CD14-positive monocyte (primary cell): ENCODE results near the gene ARID1B. TPM values are rescaled to one million over a fixed set of nuclear protein-coding genes. Genes with fewer than 3 reads are reported as not detected.

Experiments used
- DNase-seq, 3 donors: peaks; one replicate each; pipeline ENCODE4 v3.0.0-alpha.2; 2011 to 2022
- H2AFZ ChIP-seq: 2 replicates; pipeline ENCODE4 v1.6.0; 2012; ENCODE audit warnings: mild to moderate bottlenecking, low read depth, low read length, inconsistent platforms; ENCODE audit not compliant: insufficient read depth, poor library complexity, severe bottlenecking
- H3K27ac ChIP-seq, 2 donors: 1 replicate in 1 of 2; 2 replicates in 1 of 2; pipeline ENCODE4 v1.5.1; 2012 to 2013; ENCODE audit warnings: low read length in 2 of 2, control low read depth in 1 of 2, inconsistent platforms in 1 of 2, low read depth in 1 of 2, mild to moderate bottlenecking in 1 of 2
- H3K27me3 ChIP-seq, 2 donors: one replicate each; pipeline versions ENCODE4 v1.6.0 to v1.6.1; 2011 to 2013; ENCODE audit warnings: low read length in 2 of 2; ENCODE audit not compliant: control insufficient read depth in 2 of 2, insufficient read depth in 2 of 2
- H3K36me3 ChIP-seq, 2 donors: replicated peaks in 1 of 2; 1 replicate in 1 of 2; 2 replicates in 1 of 2; pipeline versions ENCODE4 v1.5.1 to v1.6.1; 2012 to 2013; ENCODE audit warnings: low read length in 2 of 2, control low read depth in 1 of 2, inconsistent platforms in 1 of 2, mild to moderate bottlenecking in 1 of 2; ENCODE audit not compliant: insufficient read depth in 2 of 2, control insufficient read depth in 1 of 2
- H3K4me1 ChIP-seq, 2 donors: 1 replicate in 1 of 2; 2 replicates in 1 of 2; pipeline versions ENCODE4 v1.5.1 to v1.6.1; 2012 to 2013; ENCODE audit warnings: low read length in 2 of 2, control low read depth in 1 of 2, inconsistent platforms in 1 of 2, mild to moderate bottlenecking in 1 of 2, moderate library complexity in 1 of 2; ENCODE audit not compliant: insufficient read depth in 2 of 2, control insufficient read depth in 1 of 2
- H3K4me2 ChIP-seq: replicated peaks from 2 replicates; pipeline ENCODE3; 2012; ENCODE audit warnings: low read length, moderate library complexity, mild to moderate bottlenecking; ENCODE audit not compliant: poor library complexity, severe bottlenecking; ENCODE audit errors: extremely low read depth
- H3K4me3 ChIP-seq, 3 experiments: fragments of 200-600 bp in 1 of 3; sonication (generic) in 1 of 3; replicated peaks in 1 of 3; 1 replicate in 2 of 3; 2 replicates in 1 of 3; pipeline ENCODE4 v1.5.1; 2011 to 2013; ENCODE audit warnings: low read length in 3 of 3, mild to moderate bottlenecking in 3 of 3, control low read depth in 2 of 3, low read depth in 2 of 3, inconsistent platforms in 1 of 3, moderate library complexity in 1 of 3
- H3K79me2 ChIP-seq: 2 replicates; pipeline ENCODE4 v1.6.0; 2012; ENCODE audit warnings: mild to moderate bottlenecking, control low read depth, inconsistent platforms, low read length, moderate library complexity; ENCODE audit not compliant: insufficient read depth
- H3K9ac ChIP-seq: 2 replicates; pipeline ENCODE4 v1.6.0; 2017; ENCODE audit warnings: low read length, mild to moderate bottlenecking; ENCODE audit not compliant: insufficient read depth, poor library complexity, severe bottlenecking
- H3K9me3 ChIP-seq, 2 donors: replicated peaks in 1 of 2; 1 replicate in 1 of 2; 2 replicates in 1 of 2; pipeline versions ENCODE4 v1.5.1 to v1.6.1; 2012 to 2013; ENCODE audit warnings: low read length in 2 of 2, control low read depth in 1 of 2; ENCODE audit not compliant: control insufficient read depth in 1 of 2, insufficient read depth in 1 of 2
- H4K20me1 ChIP-seq: 2 replicates; pipeline ENCODE4 v1.6.0; 2012; ENCODE audit warnings: mild to moderate bottlenecking, low read length, control low read depth, moderate library complexity; ENCODE audit not compliant: insufficient read depth
- H3K27ac Mint-ChIP-seq, 7 donors: one replicate each; pipeline ENCODE4 v1.8.0; 2020; ENCODE audit warnings: mild to moderate bottlenecking in 7 of 7, mixed read lengths in 7 of 7, moderate library complexity in 6 of 7, inconsistent platforms in 2 of 7
- H3K27me3 Mint-ChIP-seq, 3 donors: one replicate each; pipeline ENCODE4 v1.8.0; 2021 to 2022; ENCODE audit warnings: low read depth in 3 of 3, mild to moderate bottlenecking in 3 of 3, mixed read lengths in 3 of 3, moderate library complexity in 3 of 3, inconsistent platforms in 1 of 3
- H3K36me3 Mint-ChIP-seq, 2 donors: one replicate each; pipeline ENCODE4 v1.8.0; 2020; ENCODE audit warnings: mixed read lengths in 2 of 2, inconsistent platforms in 1 of 2, mild to moderate bottlenecking in 1 of 2
- H3K4me1 Mint-ChIP-seq: one replicate; pipeline ENCODE4 v1.8.0; 2020; ENCODE audit warnings: mild to moderate bottlenecking, mixed read lengths
- H3K4me3 Mint-ChIP-seq, 2 donors: one replicate each; pipeline ENCODE4 v1.8.0; 2020; ENCODE audit warnings: mild to moderate bottlenecking in 2 of 2, mixed read lengths in 2 of 2, moderate library complexity in 1 of 2
- H3K9me3 Mint-ChIP-seq, 7 donors: one replicate each; pipeline ENCODE4 v1.8.0; 2020 to 2022; ENCODE audit warnings: mixed read lengths in 7 of 7, mild to moderate bottlenecking in 6 of 7, moderate library complexity in 6 of 7, inconsistent platforms in 2 of 7
- WGBS: methylation state at CpG from one replicate; pipeline ENCODE4 v1.1.5; 2013; ENCODE audit warnings: missing lambda C conversion rate; ENCODE audit not compliant: insufficient coverage; 5-methylcytosine and 5-hydroxymethylcytosine counted together
- intact Hi-C, 2 donors: fragments of 100-400 bp; cut with micrococcal nuclease; formaldehyde crosslinking; loops; one replicate each; pipeline versions ENCODE4 v1.15.0 to v1.15.1; 2023
- polyA plus RNA-seq, 3 donors: library from polyadenylated mRNA; depleted of rRNA in 1 of 3; unstranded in 2 of 3; stranded (reverse) in 1 of 3; fragments of 300-500 nt in 2 of 3; fragments of >200 nt in 1 of 3; fragmentation: Illumina TruSeq in 2 of 3; gene quantifications; 1 replicate in 2 of 3; 2 replicates in 1 of 3; pipeline ENCODE4 v1.2.3, GENCODE V29; 2012 to 2021
- TF ChIP-seq, protein P1 (sequence below): fragments of 200-600 bp; IDR thresholded peaks from one replicate; pipeline ENCODE4 v1.8.0; 2022; ENCODE audit warnings: antibody characterized with exemption, mild to moderate bottlenecking

ARID1B gene
- polyA plus RNA-seq, 3 donors: 3.2 to 22.1 (median 3.8) TPM

DNA sequence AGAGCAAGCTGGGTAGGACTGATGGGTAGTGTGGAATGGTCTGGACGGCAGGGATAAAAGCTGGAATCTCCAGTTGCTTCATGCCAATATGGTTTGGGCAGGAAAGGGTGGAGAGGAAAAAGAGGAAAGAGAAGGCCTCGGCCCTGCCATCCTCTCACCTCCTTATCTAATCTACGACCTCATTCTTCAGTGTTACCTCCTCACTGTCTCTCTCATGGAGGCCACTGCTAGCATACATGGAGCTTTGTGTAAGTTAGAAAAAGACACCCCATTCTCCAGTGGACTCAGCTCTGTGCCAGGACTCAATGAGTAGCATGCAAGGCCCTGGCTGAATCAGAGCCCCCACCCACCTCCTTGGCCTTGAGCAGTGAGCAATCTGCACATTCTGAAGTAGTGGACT, 6.1 kb upstream of the ARID1B start:
- Mint-ChIP-seq H3K36me3 (no peaks in the 10 kb centered on the region), H3K27me3 (peaks cover 20 to 33% (median 27%) of the 10 kb centered on the region in 3 donors), H3K4me1 (peaks cover 13% of the 10 kb centered on the region), H3K4me3 (no peak overlapping the region), H3K9me3 (peaks cover 0 to 3% (median 0%) of the 10 kb centered on the region in 7 donors), H3K27ac (peak overlapping the region in 1 of 7 donors; percentile 61)
- DNase-seq: no peak
- no peaks in the 10 kb centered on the region for H4K20me1 ChIP-seq
- H3K27ac ChIP-seq: no peak overlapping the region
- H3K9ac ChIP-seq: no peak overlapping the region
- intact Hi-C loops: loop anchor here in 1 of 2 donors (10.0 kb wide), 1 partner anchor 46 kb away; no protein-coding TSS in a partner anchor
- 100% methylated on average over 1 of the region's 3 CpGs for WGBS
- H3K9me3 ChIP-seq: no peaks in the 10 kb centered on the region
- no peaks in the 10 kb centered on the region for H3K36me3 ChIP-seq
- no peak overlapping the region for H3K4me3 ChIP-seq
- no peak overlapping the region for H3K4me2 ChIP-seq
- peaks cover 17 to 18% of the 10 kb centered on the region in 2 donors for H3K27me3 ChIP-seq
- TF ChIP-seq, protein P1, sequence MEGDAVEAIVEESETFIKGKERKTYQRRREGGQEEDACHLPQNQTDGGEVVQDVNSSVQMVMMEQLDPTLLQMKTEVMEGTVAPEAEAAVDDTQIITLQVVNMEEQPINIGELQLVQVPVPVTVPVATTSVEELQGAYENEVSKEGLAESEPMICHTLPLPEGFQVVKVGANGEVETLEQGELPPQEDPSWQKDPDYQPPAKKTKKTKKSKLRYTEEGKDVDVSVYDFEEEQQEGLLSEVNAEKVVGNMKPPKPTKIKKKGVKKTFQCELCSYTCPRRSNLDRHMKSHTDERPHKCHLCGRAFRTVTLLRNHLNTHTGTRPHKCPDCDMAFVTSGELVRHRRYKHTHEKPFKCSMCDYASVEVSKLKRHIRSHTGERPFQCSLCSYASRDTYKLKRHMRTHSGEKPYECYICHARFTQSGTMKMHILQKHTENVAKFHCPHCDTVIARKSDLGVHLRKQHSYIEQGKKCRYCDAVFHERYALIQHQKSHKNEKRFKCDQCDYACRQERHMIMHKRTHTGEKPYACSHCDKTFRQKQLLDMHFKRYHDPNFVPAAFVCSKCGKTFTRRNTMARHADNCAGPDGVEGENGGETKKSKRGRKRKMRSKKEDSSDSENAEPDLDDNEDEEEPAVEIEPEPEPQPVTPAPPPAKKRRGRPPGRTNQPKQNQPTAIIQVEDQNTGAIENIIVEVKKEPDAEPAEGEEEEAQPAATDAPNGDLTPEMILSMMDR: no peak
- peaks cover 5% of the 10 kb centered on the region for H3K79me2 ChIP-seq
- H2AFZ ChIP-seq: no peak overlapping the region
- peaks cover 1 to 12% of the 10 kb centered on the region in 2 donors for H3K4me1 ChIP-seq

DNA sequence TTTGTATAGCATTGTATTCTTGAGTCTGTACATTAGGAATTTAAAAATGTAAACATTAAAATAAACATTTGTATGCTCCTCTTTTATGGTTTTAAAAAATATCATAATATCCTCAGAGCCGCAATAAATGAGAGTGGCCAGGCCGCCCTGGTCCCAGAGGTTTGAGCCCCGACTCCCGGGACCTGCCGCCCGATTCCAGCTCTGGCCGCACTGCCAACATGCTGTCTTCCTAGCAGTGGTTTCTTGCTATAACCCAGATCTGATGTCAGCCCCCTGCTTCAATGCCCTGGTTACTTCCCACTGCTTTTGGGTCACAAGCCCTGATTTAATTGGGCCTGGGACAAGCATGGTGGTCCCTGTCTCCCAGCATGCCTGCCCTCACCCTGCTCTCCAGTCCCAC, 5.4 kb upstream of the ARID1B start:
- Mint-ChIP-seq H3K9me3 (peaks cover 0 to 3% (median 0%) of the 10 kb centered on the region in 7 donors), H3K36me3 (no peaks in the 10 kb centered on the region), H3K27ac (no peak overlapping the region), H3K27me3 (peaks cover 20 to 32% (median 27%) of the 10 kb centered on the region in 3 donors), H3K4me1 (peaks cover 19% of the 10 kb centered on the region), H3K4me3 (peak overlapping the region in 1 of 2 donors; percentile 2)
- Histone ChIP-seq H3K27me3 (peaks cover 17 to 18% of the 10 kb centered on the region in 2 donors), H3K79me2 (peaks cover 10% of the 10 kb centered on the region), H3K4me2 (no peak overlapping the region), H3K9me3 (no peaks in the 10 kb centered on the region), H3K4me1 (peaks cover 8 to 20% of the 10 kb centered on the region in 2 donors), H3K36me3 (no peaks in the 10 kb centered on the region), H3K9ac (no peak overlapping the region), H4K20me1 (no peaks in the 10 kb centered on the region), H3K27ac (no peak overlapping the region), H3K4me3 (no peak overlapping the region), H2AFZ (no peak overlapping the region)
- intact Hi-C loops: loop anchor here in 1 of 2 donors (10.0 kb wide), 1 partner anchor 47 kb away; no protein-coding TSS in a partner anchor
- 98% methylated on average over 7 of the region's 7 CpGs for WGBS
- no peak for DNase-seq
- TF ChIP-seq, protein P1: no peak
